HG02981 (cell line): Measurements from ENCODE around the gene SP2.

Experiments used
- ATAC-seq: cut with Tn5 transposase; IDR thresholded peaks from one replicate; pipeline ENCODE4 v1.9.1; 2021; ENCODE audit warnings: mild to moderate bottlenecking, moderate library complexity; ENCODE audit not compliant: unreplicated experiment

The SP2 gene

GRCh38 chr17:47969930-47970724 is 74.1 kb downstream of the SP2 start:
- ATAC-seq, result no peak

GRCh38 chr17:47970725-47971499 is 74.9 kb downstream of the SP2 start, which contains the start of gene CDK5RAP3:
Gene CDK5RAP3, plus strand, starts transcription at chr17:47971113. Its CDS starts 34 bp downstream, at chr17:47971147.
- peak; percentile 94 for ATAC-seq

GRCh38 chr17:47973541-47973940 is 77.5 kb downstream of the SP2 start:
- ATAC-seq, result no peak

- ATAC-seq, result no peak
Measured at GRCh38 chr17:47975189-47975822, 79.3 kb downstream of the SP2 start.

GRCh38 chr17:47975823-47976205 is 79.8 kb downstream of the SP2 start:
- no peak for ATAC-seq

GRCh38 chr17:47978324-47978723 is 82.3 kb downstream of the SP2 start:
- no peak for ATAC-seq
